AG09309 (cell line): Measurements from ENCODE around the gene NDUFS1.
"Not testable (repeated sequence)": the region's sequence is repeated elsewhere in the genome, so short reads cannot be mapped to it uniquely, and the experiment has no call there.

Source experiments
- DNase-seq: peaks from one replicate; pipeline ENCODE4 v3.0.0-alpha.2; 2010; ENCODE audit warnings: low read depth
- H3K4me3 ChIP-seq: 2 replicates; pipeline ENCODE4 v1.5.1; 2011; ENCODE audit warnings: mild to moderate bottlenecking, low read depth, low read length, moderate library complexity; ENCODE audit not compliant: control insufficient read depth
- CTCF ChIP-seq: IDR thresholded peaks from 2 replicates; pipeline ENCODE4 v1.5.1; 2011; ENCODE audit warnings: mild to moderate bottlenecking, low read depth, low read length, inconsistent platforms; ENCODE audit not compliant: insufficient read depth, control insufficient read depth; ENCODE audit errors: missing control alignments

The NDUFS1 gene

GRCh38 chr2:206160807-206161179 lies 1.5 kb upstream of the NDUFS1 start:
- no peak for TF ChIP-seq CTCF
- DNase-seq, result no peak

GRCh38 chr2:206160125-206160806 lies 1.0 kb upstream of the NDUFS1 start:
- no peak for DNase-seq
- no peak for TF ChIP-seq CTCF
- peak overlapping the region; percentile 81 for H3K4me3 ChIP-seq

More at GRCh38 chr2:206160807-206161179, 1.5 kb upstream of the NDUFS1 start:
- peak overlapping the region; percentile 81 for H3K4me3 ChIP-seq

GRCh38 chr2:206158563-206159345 lies 490 bp downstream of the NDUFS1 start:
- TF ChIP-seq CTCF, result no peak
- no peak for DNase-seq
- peak overlapping the region; percentile 81 for H3K4me3 ChIP-seq

GRCh38 chr2:206157014-206157413 lies 2.2 kb downstream of the NDUFS1 start:
- H3K4me3 ChIP-seq, DNase-seq: not testable (repeated sequence)

GRCh38 chr2:206154197-206154596 lies 5.0 kb downstream of the NDUFS1 start:
- no peak overlapping the region for H3K4me3 ChIP-seq
- DNase-seq, result no peak
- TF ChIP-seq CTCF, result no peak

GRCh38 chr2:206150631-206151030 lies 8.6 kb downstream of the NDUFS1 start:
- no peak for DNase-seq
- TF ChIP-seq CTCF, result no peak
- no peak overlapping the region for H3K4me3 ChIP-seq

GRCh38 chr2:206150168-206150567 lies 9.1 kb downstream of the NDUFS1 start:
- no peak for DNase-seq
- TF ChIP-seq CTCF, result no peak
- no peak overlapping the region for H3K4me3 ChIP-seq
